22Rv1 (cell line): ENCODE data around the gene MYOD1.

Source experiments
- H3K27ac ChIP-seq: fragments of 450-650 bp; 2 replicates; pipeline ENCODE4 v1.5.1; 2017
- ZFX ChIP-seq: fragments of 450-650 bp; IDR thresholded peaks from 2 replicates; pipeline ENCODE4 v1.6.1; 2017; ENCODE audit warnings: antibody characterized with exemption, borderline replicate concordance
- TF ChIP-seq, protein P1 (sequence below): fragments of 450-650 bp; IDR thresholded peaks from 2 replicates; pipeline ENCODE4 v1.5.1; 2017; ENCODE audit warnings: mild to moderate bottlenecking

MYOD1 gene

DNA sequence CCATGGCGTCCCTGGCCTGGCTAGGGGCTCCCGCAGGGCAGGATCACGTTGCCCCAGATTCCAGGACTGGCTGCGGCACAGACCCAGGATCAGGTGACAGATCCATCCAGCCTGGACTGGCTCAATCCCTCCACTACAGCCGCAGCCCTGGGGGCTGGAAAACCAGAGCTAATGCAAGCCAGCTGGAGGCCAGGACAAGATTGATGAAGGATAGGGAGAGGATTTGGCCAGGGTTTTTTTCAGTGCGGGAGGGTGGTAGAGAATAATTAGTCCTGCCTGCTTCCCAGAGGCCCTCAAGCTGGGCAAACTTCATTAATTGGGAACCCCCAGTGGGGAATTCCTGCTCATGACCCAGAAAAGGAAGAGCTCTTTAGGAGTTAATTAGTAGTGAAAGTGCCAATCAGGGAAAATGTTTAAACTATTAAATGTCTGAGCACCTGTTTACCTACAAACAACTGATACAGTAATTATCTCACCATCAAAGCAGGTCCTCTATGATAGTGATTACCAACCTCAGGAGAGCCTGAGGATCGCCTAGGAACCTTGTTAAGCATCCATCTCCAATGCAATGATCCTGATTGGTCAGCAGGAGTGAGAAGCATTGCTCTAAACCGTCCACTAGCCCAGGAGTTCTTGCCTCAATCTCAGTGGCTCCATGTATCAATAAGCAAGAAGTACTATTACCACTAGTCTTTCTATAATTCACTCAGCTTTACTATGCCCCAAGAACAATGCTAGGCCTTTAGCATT is 33.0 kb upstream of the MYOD1 start:
- no peak overlapping the region for H3K27ac ChIP-seq
- TF ChIP-seq ZFX: no peak
- TF ChIP-seq, protein P1, sequence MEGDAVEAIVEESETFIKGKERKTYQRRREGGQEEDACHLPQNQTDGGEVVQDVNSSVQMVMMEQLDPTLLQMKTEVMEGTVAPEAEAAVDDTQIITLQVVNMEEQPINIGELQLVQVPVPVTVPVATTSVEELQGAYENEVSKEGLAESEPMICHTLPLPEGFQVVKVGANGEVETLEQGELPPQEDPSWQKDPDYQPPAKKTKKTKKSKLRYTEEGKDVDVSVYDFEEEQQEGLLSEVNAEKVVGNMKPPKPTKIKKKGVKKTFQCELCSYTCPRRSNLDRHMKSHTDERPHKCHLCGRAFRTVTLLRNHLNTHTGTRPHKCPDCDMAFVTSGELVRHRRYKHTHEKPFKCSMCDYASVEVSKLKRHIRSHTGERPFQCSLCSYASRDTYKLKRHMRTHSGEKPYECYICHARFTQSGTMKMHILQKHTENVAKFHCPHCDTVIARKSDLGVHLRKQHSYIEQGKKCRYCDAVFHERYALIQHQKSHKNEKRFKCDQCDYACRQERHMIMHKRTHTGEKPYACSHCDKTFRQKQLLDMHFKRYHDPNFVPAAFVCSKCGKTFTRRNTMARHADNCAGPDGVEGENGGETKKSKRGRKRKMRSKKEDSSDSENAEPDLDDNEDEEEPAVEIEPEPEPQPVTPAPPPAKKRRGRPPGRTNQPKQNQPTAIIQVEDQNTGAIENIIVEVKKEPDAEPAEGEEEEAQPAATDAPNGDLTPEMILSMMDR: no peak

DNA sequence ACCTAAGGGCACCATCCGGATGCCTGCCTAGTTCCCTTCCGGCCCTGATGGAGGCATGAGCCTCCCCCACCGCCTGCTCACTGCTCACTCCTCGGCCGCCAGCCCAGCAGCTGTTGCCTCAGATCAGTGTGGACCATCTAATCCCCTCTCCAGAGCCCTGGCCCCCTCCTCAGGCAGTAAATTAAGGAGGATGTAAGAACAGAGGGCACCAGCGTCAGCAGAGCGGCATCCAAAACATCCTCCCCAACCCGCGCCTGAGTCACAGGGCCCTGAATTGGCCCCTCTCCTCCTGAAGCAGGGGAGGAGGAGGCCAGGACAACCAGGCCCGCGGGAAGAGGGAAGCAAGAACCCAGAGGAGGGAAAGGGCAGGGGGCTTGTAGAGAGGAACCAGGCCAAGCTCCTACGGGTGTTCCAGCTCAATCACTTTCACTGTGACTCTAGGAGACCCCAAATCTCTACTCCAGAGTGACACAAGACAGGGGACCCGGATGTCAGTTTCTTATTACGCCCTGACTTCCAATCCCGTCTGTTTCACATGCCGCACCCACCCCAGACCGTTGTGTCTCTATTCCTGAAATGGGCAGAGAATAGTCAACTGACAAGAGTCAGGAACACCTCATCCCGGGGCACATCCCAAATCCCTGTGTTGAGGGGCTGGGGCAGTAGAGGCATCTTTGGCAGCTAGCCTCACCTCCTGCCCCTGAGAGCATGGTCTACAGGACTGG is 31.3 kb upstream of the MYOD1 start:
- no peak overlapping the region for H3K27ac ChIP-seq

DNA sequence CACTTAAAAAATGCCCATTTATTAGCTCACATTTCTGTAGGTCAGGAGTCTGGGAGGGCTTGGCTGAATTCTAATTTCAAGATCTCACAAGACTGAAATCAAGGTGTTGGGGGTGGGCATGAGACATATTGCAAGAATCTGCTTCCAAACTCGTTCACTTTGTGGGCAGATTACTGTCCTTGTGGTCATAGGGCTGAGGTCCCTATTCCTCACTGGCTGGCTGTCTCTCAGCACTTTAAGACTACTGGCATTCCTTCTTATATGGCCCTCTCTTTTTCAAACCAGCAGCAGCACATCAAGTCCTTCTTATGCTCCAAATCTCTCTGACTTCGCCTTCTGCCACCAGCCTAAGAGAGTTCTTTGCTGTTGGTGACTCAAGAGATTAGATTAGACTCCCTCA is 27.8 kb upstream of the MYOD1 start:
- no peak overlapping the region for H3K27ac ChIP-seq
- TF ChIP-seq, protein P1: no peak
- TF ChIP-seq ZFX: no peak

More for the DNA sequence above, 31.3 kb upstream of the MYOD1 start:
- no peak for TF ChIP-seq ZFX
- TF ChIP-seq, protein P1: no peak

DNA sequence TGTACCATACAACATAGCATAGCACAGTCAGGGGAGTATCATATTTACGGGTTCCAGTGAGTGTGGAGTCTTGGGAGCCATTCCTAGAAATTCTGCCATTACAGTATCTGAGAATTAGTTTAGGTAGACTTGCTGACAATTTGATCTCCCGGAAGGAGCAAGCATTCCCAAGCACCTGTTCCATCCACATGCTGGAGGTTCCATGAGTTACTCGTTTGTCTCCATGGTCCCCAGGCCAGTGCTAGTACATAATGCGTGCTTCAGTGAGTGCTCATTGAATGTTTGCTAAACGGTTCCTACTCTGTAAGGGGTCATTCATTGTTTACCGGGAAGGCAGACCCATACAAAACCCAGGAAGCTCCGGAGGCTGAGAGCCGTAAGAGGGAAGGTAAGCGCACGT is 27.4 kb upstream of the MYOD1 start:
- H3K27ac ChIP-seq: no peak overlapping the region
- TF ChIP-seq, protein P1: no peak
- no peak for TF ChIP-seq ZFX

DNA sequence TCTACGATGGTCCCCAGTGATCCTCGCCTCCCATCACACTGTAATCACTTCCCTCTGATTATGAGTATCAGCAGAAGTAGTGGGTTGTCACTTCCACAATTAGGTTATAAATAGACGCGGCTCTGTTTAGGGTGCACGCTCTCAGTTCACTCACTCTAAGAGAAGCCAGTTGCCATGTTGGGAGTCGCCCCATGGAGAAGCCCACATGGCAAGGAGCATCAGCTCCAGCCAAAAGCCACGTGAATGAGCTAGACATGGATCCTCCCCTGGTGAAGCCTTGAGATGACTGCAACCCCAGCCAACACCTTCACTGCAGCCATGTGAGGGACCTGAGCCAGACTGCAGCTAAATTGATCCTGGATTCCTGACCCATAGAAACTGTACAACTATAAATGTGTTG is 26.4 kb upstream of the MYOD1 start:
- no peak overlapping the region for H3K27ac ChIP-seq
- TF ChIP-seq, protein P1: no peak
- no peak for TF ChIP-seq ZFX

DNA sequence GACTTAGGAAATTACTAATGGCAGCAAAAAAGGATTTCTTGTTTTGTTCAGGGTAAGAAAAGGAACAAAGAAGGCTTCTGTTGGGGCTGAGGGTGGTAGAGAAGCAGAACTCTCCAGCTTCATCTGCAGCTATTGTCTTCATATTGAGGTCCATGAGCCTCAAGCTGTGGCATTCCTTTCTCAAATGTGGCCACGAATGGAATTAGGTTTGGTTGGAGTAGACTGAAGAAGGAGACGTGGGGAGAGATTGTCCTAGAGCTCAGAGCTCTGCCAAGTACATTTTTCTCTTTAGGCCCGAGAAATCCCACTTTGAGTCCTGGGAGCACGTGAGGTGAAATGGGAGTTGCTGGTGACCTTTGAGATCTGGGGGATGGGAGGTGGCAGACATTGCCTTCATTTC is 25.8 kb upstream of the MYOD1 start:
- H3K27ac ChIP-seq: no peak overlapping the region
- TF ChIP-seq, protein P1: no peak
- TF ChIP-seq ZFX: no peak

DNA sequence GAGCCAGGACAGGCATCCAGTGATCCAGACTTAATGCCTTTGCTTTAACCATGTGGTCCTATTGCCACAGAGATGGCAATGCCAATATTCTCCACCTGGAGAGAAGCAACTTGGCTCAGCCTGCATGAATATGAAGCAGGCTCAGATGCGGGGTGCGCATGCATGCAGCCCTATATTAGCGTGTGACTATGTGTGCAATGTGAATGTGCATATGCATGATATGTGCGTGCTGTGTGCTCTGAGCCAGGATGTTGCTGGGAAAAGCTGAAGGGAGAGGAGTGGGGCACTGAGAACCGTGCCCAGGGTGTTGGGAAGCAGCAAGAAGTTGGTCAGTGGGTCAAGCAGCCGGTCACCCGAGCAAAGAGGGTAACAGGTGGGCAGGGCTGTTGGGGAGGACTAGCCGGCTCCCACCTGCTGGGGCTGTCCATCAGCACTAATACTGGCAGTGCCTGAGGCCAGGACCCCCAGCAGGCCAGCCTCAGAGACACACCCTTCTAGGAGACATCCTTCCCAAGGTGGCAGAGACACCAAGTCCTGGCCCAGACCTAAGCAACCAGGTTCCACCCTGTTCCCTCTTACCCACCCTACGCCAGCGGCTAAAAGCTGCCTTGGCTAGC is 24.8 kb upstream of the MYOD1 start:
- no peak overlapping the region for H3K27ac ChIP-seq
- TF ChIP-seq, protein P1: no peak
- no peak for TF ChIP-seq ZFX
